Endothelial cell of umbilical vein (primary cell): ENCODE measurements around the gene HSPA1A. TPM values are rescaled to one million over a fixed set of nuclear protein-coding genes. Genes with fewer than 3 reads are reported as not detected.

ENCODE experiments used
- BruUV-seq: library from RNA; stranded (reverse); fragments of 400-500 nt; replicated peaks from 2 replicates; lab custom pipeline; 2021; lab: Mats Ljungman, UMichigan
- CTCF ChIA-PET: fragments of 300-600, 350-600 bp; sonication (Branson Sonifier 250); formaldehyde crosslinking; loops from one replicate; lab custom pipeline; 2021; ENCODE audit warnings: antibody characterized with exemption, inconsistent platforms; lab: Charles Lee
- POLR2A ChIA-PET: fragments of 300-600, 350-600 bp; sonication (Branson Sonifier 250); formaldehyde crosslinking; loops from one replicate; lab custom pipeline; 2021; ENCODE audit warnings: antibody characterized with exemption, inconsistent platforms; lab: Charles Lee
- DNase-seq: peaks from one replicate; pipeline ENCODE4 v3.0.0-alpha.2; 2011; ENCODE audit warnings: low read depth, low spot score
- FAIRE-seq: peaks from 2 replicates; lab custom pipeline; 2011; peaks lifted over from hg19 to GRCh38; lab: Jason Lieb, UNC
- H2AFZ ChIP-seq: 2 replicates; pipeline ENCODE4 v1.6.0; 2012; ENCODE audit warnings: low read depth, low read length, control low read depth, inconsistent platforms
- H3K27ac ChIP-seq: 2 replicates; pipeline ENCODE4 v1.5.1; 2011; ENCODE audit warnings: low read depth, mild to moderate bottlenecking, control low read depth, low read length, moderate library complexity; ENCODE audit not compliant: insufficient read depth
- H3K27me3 ChIP-seq, 2 experiments: 2 replicates each; pipeline versions ENCODE4 v1.6.0 to v1.6.1; 2011; ENCODE audit warnings: low read length in 2 of 2, mixed read lengths in 1 of 2; ENCODE audit not compliant: control insufficient read depth in 2 of 2, insufficient read depth in 2 of 2
- H3K36me3 ChIP-seq, 2 experiments: 2 replicates in 1 of 2; 3 replicates in 1 of 2; pipeline ENCODE4 v1.5.1; 2011; ENCODE audit warnings: low read length in 2 of 2, mild to moderate bottlenecking in 1 of 2, moderate library complexity in 1 of 2; ENCODE audit not compliant: control insufficient read depth in 2 of 2, insufficient read depth in 2 of 2; ENCODE audit errors: extremely low read depth in 1 of 2
- H3K4me1 ChIP-seq: 3 replicates; pipeline ENCODE4 v1.5.1; 2011; ENCODE audit warnings: mild to moderate bottlenecking, low read length; ENCODE audit not compliant: control insufficient read depth, insufficient read depth; ENCODE audit errors: extremely low read depth
- H3K4me2 ChIP-seq: 2 replicates; pipeline ENCODE4 v1.6.1; 2011; ENCODE audit warnings: low read length, control low read depth, mixed read lengths; ENCODE audit not compliant: insufficient read depth
- H3K4me3 ChIP-seq, 3 experiments: fragments of 200-600 bp in 1 of 3; sonication (generic), shearing (Covaris generic) in 1 of 3; replicated peaks in 1 of 3; 2 replicates each; pipeline ENCODE4 v1.5.1; 2011 to 2016; ENCODE audit warnings: control low read depth in 3 of 3, low read length in 3 of 3, mild to moderate bottlenecking in 2 of 3, inconsistent platforms in 1 of 3, low read depth in 1 of 3, moderate library complexity in 1 of 3; ENCODE audit not compliant: insufficient read depth in 1 of 3
- H3K79me2 ChIP-seq: 2 replicates; pipeline ENCODE4 v1.6.0; 2012; ENCODE audit warnings: low read length, inconsistent platforms; ENCODE audit not compliant: control insufficient read depth, insufficient read depth
- H3K9ac ChIP-seq: replicated peaks from 2 replicates; pipeline ENCODE3; 2011; ENCODE audit warnings: low read length, control low read depth; ENCODE audit not compliant: insufficient read depth; ENCODE audit errors: extremely low read depth
- H3K9me1 ChIP-seq: replicated peaks from 3 replicates; pipeline ENCODE4 v1.6.0; 2011; ENCODE audit warnings: mild to moderate bottlenecking, low read length; ENCODE audit not compliant: control insufficient read depth, insufficient read depth; ENCODE audit errors: extremely low read depth
- H3K9me3 ChIP-seq: replicated peaks from 2 replicates; pipeline ENCODE4 v1.5.1; 2012; ENCODE audit warnings: low read length, inconsistent platforms; ENCODE audit not compliant: control insufficient read depth, insufficient read depth
- H4K20me1 ChIP-seq: replicated peaks from 2 replicates; pipeline ENCODE3; 2011; ENCODE audit warnings: mild to moderate bottlenecking, low read length; ENCODE audit not compliant: control insufficient read depth, insufficient read depth; ENCODE audit errors: extremely low read depth
- CTCF ChIP-seq, 2 donors: IDR thresholded peaks; 1 replicate in 1 of 2; 2 replicates in 1 of 2; pipeline ENCODE4 v1.5.1; 2011; ENCODE audit warnings: low read length in 2 of 2, mild to moderate bottlenecking in 2 of 2, moderate library complexity in 2 of 2, control low read depth in 1 of 2, inconsistent platforms in 1 of 2, low read depth in 1 of 2; ENCODE audit not compliant: insufficient read depth in 1 of 2; ENCODE audit errors: extremely low read depth in 1 of 2
- EZH2 ChIP-seq: IDR thresholded peaks from 2 replicates; pipeline ENCODE4 v1.6.1; 2012; ENCODE audit warnings: borderline replicate concordance, low read depth, mild to moderate bottlenecking, moderate library complexity, low read length, inconsistent platforms; ENCODE audit not compliant: severe bottlenecking
- FOS ChIP-seq: IDR thresholded peaks from 2 replicates; pipeline ENCODE4 v1.6.1; 2011; ENCODE audit warnings: mild to moderate bottlenecking, low read length, moderate library complexity, borderline replicate concordance; ENCODE audit not compliant: insufficient read depth
- GATA2 ChIP-seq: IDR thresholded peaks from 2 replicates; pipeline ENCODE4 v1.7.0; 2011; ENCODE audit warnings: low read depth, mild to moderate bottlenecking, moderate library complexity, mixed read lengths, low read length; ENCODE audit not compliant: insufficient read length, insufficient read depth
- JUN ChIP-seq: IDR thresholded peaks from 2 replicates; pipeline ENCODE4 v1.6.1; 2011; ENCODE audit warnings: borderline replicate concordance, low read depth; ENCODE audit not compliant: insufficient read length, insufficient read depth
- MAX ChIP-seq: IDR thresholded peaks from 2 replicates; pipeline ENCODE4 v1.6.1; 2011; ENCODE audit not compliant: insufficient read depth, insufficient read length
- MYC ChIP-seq: IDR thresholded peaks from one replicate; pipeline ENCODE4 v1.6.1; 2011; ENCODE audit warnings: mild to moderate bottlenecking, low read depth, low read length
- POLR2A ChIP-seq: IDR thresholded peaks from 2 replicates; pipeline ENCODE4 v1.6.1; 2012; ENCODE audit warnings: low read depth, mild to moderate bottlenecking, control low read depth, low read length
- POLR2AphosphoS5 ChIP-seq: IDR thresholded peaks from 2 replicates; pipeline ENCODE4 v1.6.1; 2012; ENCODE audit warnings: low read depth, mild to moderate bottlenecking, control low read depth, low read length, moderate library complexity; ENCODE audit not compliant: insufficient read depth
- dilution Hi-C: fragments of 300-500 bp; cut with MboI; formaldehyde crosslinking; loops from one replicate; pipeline ENCODE4 v1.15.0; 2019; ENCODE audit warnings: low sequenced_read_pairs; ENCODE audit not compliant: extremely low pct_ligation_motif_present
- intact Hi-C: fragments of 100-400 bp; cut with micrococcal nuclease; formaldehyde crosslinking; loops from one replicate; pipeline ENCODE4 v1.10.0; 2022
- polyA plus RNA-seq, 4 experiments: library from polyadenylated mRNA; depleted of rRNA in 3 of 4; stranded (reverse) in 3 of 4; unstranded in 1 of 4; fragments of >200 nt; gene quantifications; 2 replicates each; pipeline versions ENCODE4 v1.2.1 to v1.2.3, GENCODE V29; 2011 to 2012; ENCODE audit warnings: missing spikeins in 1 of 4
- total RNA-seq: library from RNA; stranded (reverse); gene quantifications from 2 replicates; pipeline ENCODE4 v1.2.3, GENCODE V29; 2021

HSPA1A gene
- total and polyA plus RNA-seq, 2 donors (not counting 3 experiments of a cell fraction or from before 2014, with no cell fraction given): 56.0 to 58.3 TPM

GRCh38 chr6:31778193-31778592 is 37.1 kb upstream of the HSPA1A start:
- H4K20me1 ChIP-seq: no peaks in the 10 kb centered on the region
- no TSS peak for BruUV-seq
- H3K79me2 ChIP-seq: no peaks in the 10 kb centered on the region
- H3K9ac ChIP-seq: no peak overlapping the region
- FAIRE-seq (no peak), DNase-seq (no peak)
- intact Hi-C loops (no loop called here), dilution Hi-C loops (no loop called here)
- no peak for TF ChIP-seq MYC
- TF ChIP-seq GATA2: no peak
- no peak for TF ChIP-seq FOS
- no peak for TF ChIP-seq POLR2A
- no peak for TF ChIP-seq MAX
- TF ChIP-seq JUN: no peak
- no peak for TF ChIP-seq EZH2
- no peak for TF ChIP-seq POLR2AphosphoS5
- TF ChIP-seq CTCF (IDR thresholded peaks at IDR 0.05; ENCODE audit: extremely low read depth in 1 of 2, insufficient read depth in 1 of 2, low read depth in 1 of 2, low read length in 2 of 2): no peak
- no peaks in the 10 kb centered on the region for H3K27me3 ChIP-seq
- H3K4me1 ChIP-seq: peaks cover 4% of the 10 kb centered on the region
- no peak overlapping the region for H3K4me3 ChIP-seq
- POLR2A ChIA-PET: no interaction called here
- H3K27ac ChIP-seq: no peak overlapping the region
- H3K4me2 ChIP-seq: no peak overlapping the region
- no peaks in the 10 kb centered on the region for H3K9me3 ChIP-seq
- no peak overlapping the region for H2AFZ ChIP-seq
- peaks cover 3 to 34% of the 10 kb centered on the region in 2 experiments for H3K36me3 ChIP-seq
- CTCF ChIA-PET: interaction anchor here (0.7 to 2.3 kb wide), 8 partner anchors 8 to 53 kb away, joined by 3 to 14 read pairs (median 4); partner anchors contain the start of genes HSPA1A and HSPA1L
- H3K9me1 ChIP-seq: no peaks in the 10 kb centered on the region
